GM12878 (cell line): Measurements from ENCODE around the gene LSM2.

Experiments
- CBX5 ChIP-seq: sonication (generic); IDR thresholded peaks from 2 replicates; pipeline ENCODE4 v1.6.1; 2016; ENCODE audit warnings: low read depth, moderate library complexity, mild to moderate bottlenecking, inconsistent platforms
- CTCF ChIP-seq, 3 experiments: IDR thresholded peaks in 2 of 3; conservative IDR thresholded peaks in 1 of 3; 2 replicates each; pipeline ENCODE4 v1.5.1; 2011; ENCODE audit warnings: low read depth in 3 of 3, low read length in 3 of 3, mild to moderate bottlenecking in 3 of 3, control low read depth in 2 of 3, moderate library complexity in 2 of 3, inconsistent platforms in 1 of 3, mixed read lengths in 1 of 3; ENCODE audit not compliant: control insufficient read depth in 2 of 3, insufficient read depth in 1 of 3; ENCODE audit errors: extremely low read depth in 1 of 3
- EP300 ChIP-seq, 2 experiments: fragments of 150-350 bp in 1 of 2; IDR thresholded peaks; 2 replicates each; pipeline ENCODE4 v1.6.1; 2011 to 2012; ENCODE audit warnings: low read depth in 2 of 2, low read length in 2 of 2, borderline replicate concordance in 1 of 2, improper control_type of control experiment in 1 of 2, inconsistent platforms in 1 of 2; ENCODE audit not compliant: control insufficient read depth in 1 of 2
- EZH2 ChIP-seq: IDR thresholded peaks from 2 replicates; pipeline ENCODE4 v1.6.1; 2012; ENCODE audit warnings: low read depth, mild to moderate bottlenecking, control low read depth, inconsistent platforms, low read length, borderline replicate concordance; ENCODE audit not compliant: control insufficient read depth
- KDM1A ChIP-seq: fragments of 200-600 bp; sonication (generic); IDR thresholded peaks from 2 replicates; pipeline ENCODE4 v1.6.1; 2016; ENCODE audit warnings: borderline replicate concordance
- POLR2A ChIP-seq: IDR thresholded peaks from 2 replicates; pipeline ENCODE4 v1.6.1; 2011; ENCODE audit warnings: low read depth, mild to moderate bottlenecking, low read length
- SIN3A ChIP-seq: IDR thresholded peaks from 2 replicates; pipeline ENCODE4 v1.6.1; 2012; ENCODE audit warnings: low read depth, low read length, improper control_type of control experiment
- SMAD1 ChIP-seq: fragments of 450-650 bp; IDR thresholded peaks from 2 replicates; pipeline ENCODE4 v1.6.1; 2018; ENCODE audit warnings: mild to moderate bottlenecking, low read depth; ENCODE audit not compliant: partially characterized antibody
- ZBTB40 ChIP-seq: fragments of 450-650 bp; IDR thresholded peaks from 2 replicates; pipeline ENCODE4 v1.6.1; 2016; ENCODE audit warnings: mild to moderate bottlenecking, moderate library complexity, borderline replicate concordance
- ZZZ3 ChIP-seq: IDR thresholded peaks from 2 replicates; pipeline ENCODE4 v1.6.1; 2011; ENCODE audit warnings: low read depth; ENCODE audit not compliant: control insufficient read depth, insufficient read length
- TF ChIP-seq, protein P1 (sequence below): IDR thresholded peaks from 2 replicates; pipeline ENCODE4 v1.6.1; 2012; ENCODE audit warnings: low read length, inconsistent platforms
- TF ChIP-seq, protein P2 (sequence below): IDR thresholded peaks from 2 replicates; pipeline ENCODE4 v1.6.1; 2012; ENCODE audit warnings: mild to moderate bottlenecking, low read depth, low read length

DNA sequence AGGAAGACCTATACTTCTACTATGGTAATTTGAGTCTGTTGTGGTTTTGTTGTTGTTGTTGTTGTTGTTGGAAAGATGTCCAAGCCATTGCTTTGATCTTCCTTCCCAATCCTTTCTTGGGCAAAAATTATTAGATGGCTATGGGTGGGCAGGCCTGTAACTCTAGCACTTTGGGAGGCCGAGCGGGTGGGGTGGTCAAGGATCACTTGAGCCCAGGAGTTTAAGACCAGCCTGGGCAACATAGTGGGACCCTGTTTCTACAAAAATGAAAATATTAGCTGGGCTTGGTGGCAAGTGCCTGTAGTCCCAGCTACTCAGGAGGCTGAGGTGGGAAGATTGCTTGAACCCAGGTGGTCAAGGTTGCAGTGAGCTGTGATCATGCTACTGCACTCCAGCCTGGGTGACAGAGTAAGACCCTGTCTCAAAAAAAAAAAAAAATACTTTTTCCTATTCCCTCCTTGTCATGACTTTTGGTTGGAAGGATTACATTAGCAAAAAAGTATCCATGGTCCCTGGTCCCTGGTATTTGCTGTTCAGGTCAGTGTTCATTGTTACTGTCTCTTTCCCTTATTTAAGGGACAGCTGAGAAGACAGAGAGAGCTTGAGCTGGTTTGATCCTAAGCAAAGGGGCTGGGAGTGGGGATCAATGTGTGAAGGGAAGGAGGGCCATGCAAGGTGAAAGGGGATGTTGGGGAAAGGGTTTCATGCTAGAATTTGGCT lies 44.2 kb upstream of the LSM2 start:
- TF ChIP-seq CBX5 = no peak
- TF ChIP-seq SIN3A = no peak
- TF ChIP-seq POLR2A = no peak
- no peak for TF ChIP-seq EZH2
- TF ChIP-seq, protein P1, sequence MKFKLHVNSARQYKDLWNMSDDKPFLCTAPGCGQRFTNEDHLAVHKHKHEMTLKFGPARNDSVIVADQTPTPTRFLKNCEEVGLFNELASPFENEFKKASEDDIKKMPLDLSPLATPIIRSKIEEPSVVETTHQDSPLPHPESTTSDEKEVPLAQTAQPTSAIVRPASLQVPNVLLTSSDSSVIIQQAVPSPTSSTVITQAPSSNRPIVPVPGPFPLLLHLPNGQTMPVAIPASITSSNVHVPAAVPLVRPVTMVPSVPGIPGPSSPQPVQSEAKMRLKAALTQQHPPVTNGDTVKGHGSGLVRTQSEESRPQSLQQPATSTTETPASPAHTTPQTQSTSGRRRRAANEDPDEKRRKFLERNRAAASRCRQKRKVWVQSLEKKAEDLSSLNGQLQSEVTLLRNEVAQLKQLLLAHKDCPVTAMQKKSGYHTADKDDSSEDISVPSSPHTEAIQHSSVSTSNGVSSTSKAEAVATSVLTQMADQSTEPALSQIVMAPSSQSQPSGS = no peak
- TF ChIP-seq, protein P2, sequence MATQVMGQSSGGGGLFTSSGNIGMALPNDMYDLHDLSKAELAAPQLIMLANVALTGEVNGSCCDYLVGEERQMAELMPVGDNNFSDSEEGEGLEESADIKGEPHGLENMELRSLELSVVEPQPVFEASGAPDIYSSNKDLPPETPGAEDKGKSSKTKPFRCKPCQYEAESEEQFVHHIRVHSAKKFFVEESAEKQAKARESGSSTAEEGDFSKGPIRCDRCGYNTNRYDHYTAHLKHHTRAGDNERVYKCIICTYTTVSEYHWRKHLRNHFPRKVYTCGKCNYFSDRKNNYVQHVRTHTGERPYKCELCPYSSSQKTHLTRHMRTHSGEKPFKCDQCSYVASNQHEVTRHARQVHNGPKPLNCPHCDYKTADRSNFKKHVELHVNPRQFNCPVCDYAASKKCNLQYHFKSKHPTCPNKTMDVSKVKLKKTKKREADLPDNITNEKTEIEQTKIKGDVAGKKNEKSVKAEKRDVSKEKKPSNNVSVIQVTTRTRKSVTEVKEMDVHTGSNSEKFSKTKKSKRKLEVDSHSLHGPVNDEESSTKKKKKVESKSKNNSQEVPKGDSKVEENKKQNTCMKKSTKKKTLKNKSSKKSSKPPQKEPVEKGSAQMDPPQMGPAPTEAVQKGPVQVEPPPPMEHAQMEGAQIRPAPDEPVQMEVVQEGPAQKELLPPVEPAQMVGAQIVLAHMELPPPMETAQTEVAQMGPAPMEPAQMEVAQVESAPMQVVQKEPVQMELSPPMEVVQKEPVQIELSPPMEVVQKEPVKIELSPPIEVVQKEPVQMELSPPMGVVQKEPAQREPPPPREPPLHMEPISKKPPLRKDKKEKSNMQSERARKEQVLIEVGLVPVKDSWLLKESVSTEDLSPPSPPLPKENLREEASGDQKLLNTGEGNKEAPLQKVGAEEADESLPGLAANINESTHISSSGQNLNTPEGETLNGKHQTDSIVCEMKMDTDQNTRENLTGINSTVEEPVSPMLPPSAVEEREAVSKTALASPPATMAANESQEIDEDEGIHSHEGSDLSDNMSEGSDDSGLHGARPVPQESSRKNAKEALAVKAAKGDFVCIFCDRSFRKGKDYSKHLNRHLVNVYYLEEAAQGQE = no peak
- TF ChIP-seq CTCF (IDR thresholded peaks at IDR 0.05 in 2 of 3, conservative IDR thresholded peaks at IDR 0.05 in 1 of 3; ENCODE audit: control insufficient read depth in 2 of 3, extremely low read depth in 1 of 3, insufficient read depth in 1 of 3, low read depth in 3 of 3, low read length in 3 of 3) = no peak
- no peak for TF ChIP-seq ZBTB40
- TF ChIP-seq EP300 (IDR thresholded peaks at IDR 0.05; ENCODE audit: borderline replicate concordance in 1 of 2, control insufficient read depth in 1 of 2, low read depth in 2 of 2, low read length in 2 of 2) = no peak
- no peak for TF ChIP-seq ZZZ3
- no peak for TF ChIP-seq SMAD1
- TF ChIP-seq KDM1A = no peak
